Measurements from ENCODE around the gene ZNF101. TPM values are rescaled to one million over a fixed set of nuclear protein-coding genes. Genes with fewer than 3 reads are reported as not detected.
A peak's percentile ranks its signal among the peaks of the same experiment; 100 is the strongest.

Gene ZNF101
- polyA plus RNA-seq (2013) = 10.7 TPM

DNA sequence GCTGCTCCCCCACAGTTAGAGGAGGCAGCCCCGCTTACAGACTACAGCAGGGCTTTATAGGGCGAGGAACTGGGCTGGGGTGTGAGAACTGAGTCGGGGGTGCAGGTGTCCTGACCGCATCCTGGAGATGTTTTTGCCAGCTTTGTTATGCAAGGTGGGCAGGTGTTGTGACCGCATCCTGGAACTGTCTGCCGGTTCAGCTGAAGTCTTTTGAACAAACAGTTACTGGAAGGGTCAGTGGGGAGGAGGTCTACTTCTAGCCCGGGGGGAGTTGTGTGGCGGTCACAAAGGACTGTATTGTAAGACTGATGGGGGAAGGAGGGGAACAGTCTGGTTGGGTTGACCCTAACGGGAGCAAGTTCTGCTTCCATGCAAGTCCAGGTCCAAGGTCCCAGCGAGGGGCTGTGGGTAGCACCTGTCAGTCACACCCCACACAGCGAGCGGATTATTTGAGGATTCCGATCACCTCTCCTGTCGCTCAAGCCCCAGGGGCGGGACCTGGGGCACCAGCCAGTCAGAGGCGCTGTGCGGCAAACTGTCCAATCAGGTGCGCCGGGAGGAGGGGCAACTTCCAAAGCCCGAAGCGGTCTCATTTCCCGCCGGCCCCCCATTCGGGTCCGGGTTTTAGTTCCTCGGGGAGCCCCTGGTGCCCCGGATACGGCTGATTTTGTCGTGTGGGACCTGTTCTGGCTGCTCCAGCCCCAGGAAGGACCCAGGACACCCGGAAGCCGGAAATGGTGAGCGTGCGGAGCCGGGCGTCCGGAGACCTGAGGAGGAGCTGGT, at the start of gene ZNF101:
Gene ZNF101 (plus strand): TSS at position 610 of the 783 bp plus-strand sequence. CDS start 125 bp downstream, at position 735.
- peak; percentile 94 to 97 (median 96) for DNase-seq
- Histone ChIP-seq H3K4me1 (ENCODE audit: control extremely low read depth in 1 of 4, control insufficient read depth in 4 of 4, insufficient read depth in 4 of 4, low read length in 3 of 4) (peaks cover 0 to 27% (median 19%) of the 10 kb centered on the region in 4 experiments), H3K27me3 (replicated peaks in 2 of 5; ENCODE audit: control insufficient read depth in 4 of 5, insufficient read depth in 5 of 5, low read length in 4 of 5) (no peaks in the 10 kb centered on the region), H3K4me3 (ENCODE audit: control insufficient read depth in 1 of 7, extremely low read depth in 1 of 7, insufficient read depth in 4 of 7, low read depth in 2 of 7, low read length in 6 of 7) (peak within 1 kb of the TSS; percentile 78 to 96 (median 90)), H3K27ac (ENCODE audit: insufficient read depth in 1 of 2, low read depth in 1 of 2, low read length in 2 of 2, poor library complexity in 1 of 2, severe bottlenecking in 2 of 2) (peak within 1 kb of the TSS; percentile 75 to 90), H3K9me3 (ENCODE audit: control extremely low read depth in 1 of 5, control insufficient read depth in 4 of 5, insufficient read depth in 2 of 5, low read depth in 1 of 5, low read length in 4 of 5) (peaks cover 0 to 19% (median 9%) of the 10 kb centered on the region in 5 experiments), H3K36me3 (ENCODE audit: control insufficient read depth in 4 of 4, insufficient read depth in 4 of 4, low read length in 3 of 4) (peaks cover 2 to 16% (median 10%) of the 10 kb centered on the region in 4 experiments)
- ChIA-PET CTCF (interaction anchor here (0.8 to 1.3 kb wide), 2 partner anchors 40 to 289 kb away, joined by 3 read pairs; no protein-coding TSS in a partner anchor), POLR2A (interaction anchor here (0.6 to 0.9 kb wide), 3 partner anchors 34 to 197 kb away, joined by 3 to 6 read pairs (median 4); partner anchors contain the start of gene ZNF253)
- 0% methylated on average over 36 of the region's 36 CpGs for WGBS (ENCODE audit: insufficient coverage)

DNA sequence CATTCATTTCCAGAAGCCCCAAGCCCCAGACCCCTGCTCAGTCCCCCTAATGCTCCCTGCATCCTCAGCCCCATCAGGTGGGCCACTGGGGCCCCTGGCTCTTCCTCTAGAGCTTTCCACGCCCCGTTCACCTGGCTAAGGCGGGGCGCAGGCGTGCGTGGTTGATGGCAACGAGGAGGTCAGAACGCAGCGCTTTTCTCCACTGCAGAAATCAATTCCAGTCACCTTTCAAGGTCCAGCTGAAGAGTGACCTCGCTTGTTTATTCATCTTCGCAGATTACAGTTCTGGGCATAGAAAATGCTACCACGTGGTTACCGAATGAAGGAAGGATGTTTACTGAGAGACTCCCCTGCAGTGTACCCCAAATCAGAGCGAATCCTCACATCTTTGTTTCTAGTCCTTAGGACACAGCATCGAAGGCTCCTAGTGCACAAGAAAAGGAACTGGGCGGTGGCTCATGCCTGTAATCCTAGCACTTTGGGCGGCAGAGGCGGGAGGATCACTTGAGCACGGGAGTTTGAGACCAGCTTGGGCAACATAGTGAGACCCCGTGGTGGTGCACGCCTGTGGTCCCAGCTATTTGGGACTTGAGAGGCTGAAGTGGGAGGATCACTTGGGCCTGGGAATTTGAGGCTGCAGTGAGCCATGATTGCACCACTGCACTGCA, 49.3 kb upstream of the ZNF101 start:
- CTCF ChIA-PET = no interaction called here
- H3K4me1 ChIP-seq (ENCODE audit: control extremely low read depth in 1 of 4, control insufficient read depth in 4 of 4, insufficient read depth in 4 of 4, low read length in 3 of 4) = peaks cover 0 to 12% (median 11%) of the 10 kb centered on the region in 4 experiments
- H3K9me3 ChIP-seq (ENCODE audit: control extremely low read depth in 1 of 5, control insufficient read depth in 4 of 5, insufficient read depth in 2 of 5, low read depth in 1 of 5, low read length in 4 of 5) = no peaks in the 10 kb centered on the region
- H3K27ac ChIP-seq (ENCODE audit: insufficient read depth in 1 of 2, low read depth in 1 of 2, low read length in 2 of 2, poor library complexity in 1 of 2, severe bottlenecking in 2 of 2) = no peak overlapping the region
- H3K36me3 ChIP-seq (ENCODE audit: control insufficient read depth in 4 of 4, insufficient read depth in 4 of 4, low read length in 3 of 4) = peaks cover 0 to 13% (median 4%) of the 10 kb centered on the region in 4 experiments
- 73% methylated on average over 21 of the region's 21 CpGs for WGBS (ENCODE audit: insufficient coverage)
- no peak for DNase-seq
- POLR2A ChIA-PET = no interaction called here
- peaks cover 0 to 4% (median 0%) of the 10 kb centered on the region in 5 experiments for H3K27me3 ChIP-seq (replicated peaks in 2 of 5; ENCODE audit: control insufficient read depth in 4 of 5, insufficient read depth in 5 of 5, low read length in 4 of 5)
- peak overlapping the region in 3 of 7 experiments; percentile 45 to 51 (median 50) for H3K4me3 ChIP-seq (ENCODE audit: control insufficient read depth in 1 of 7, extremely low read depth in 1 of 7, insufficient read depth in 4 of 7, low read depth in 2 of 7, low read length in 6 of 7)

DNA sequence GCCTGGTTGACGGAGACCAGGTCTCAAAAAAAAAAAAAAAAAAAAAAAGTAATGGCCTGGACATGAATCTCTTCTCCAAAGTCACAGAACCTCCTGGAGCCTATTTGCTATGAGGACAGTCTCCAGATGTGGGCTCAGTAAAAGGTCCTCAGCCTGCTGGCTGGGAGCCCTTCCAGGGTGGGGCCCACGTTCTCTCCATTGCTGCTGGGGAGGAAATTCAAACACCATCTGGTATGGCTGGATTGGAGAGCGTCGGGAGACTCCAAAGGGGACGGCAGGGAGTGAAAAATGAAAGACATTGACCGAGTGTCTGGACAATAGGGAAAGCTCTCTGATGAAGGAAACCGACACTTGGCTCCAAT, 48.8 kb upstream of the ZNF101 start:
- Histone ChIP-seq H3K36me3 (ENCODE audit: control insufficient read depth in 4 of 4, insufficient read depth in 4 of 4, low read length in 3 of 4) (peaks cover 0 to 16% (median 4%) of the 10 kb centered on the region in 4 experiments), H3K27me3 (replicated peaks in 2 of 5; ENCODE audit: control insufficient read depth in 4 of 5, insufficient read depth in 5 of 5, low read length in 4 of 5) (peaks cover 0 to 4% (median 0%) of the 10 kb centered on the region in 5 experiments), H3K4me1 (ENCODE audit: control extremely low read depth in 1 of 4, control insufficient read depth in 4 of 4, insufficient read depth in 4 of 4, low read length in 3 of 4) (peaks cover 0 to 12% (median 11%) of the 10 kb centered on the region in 4 experiments), H3K9me3 (ENCODE audit: control extremely low read depth in 1 of 5, control insufficient read depth in 4 of 5, insufficient read depth in 2 of 5, low read depth in 1 of 5, low read length in 4 of 5) (no peaks in the 10 kb centered on the region), H3K4me3 (ENCODE audit: control insufficient read depth in 1 of 7, extremely low read depth in 1 of 7, insufficient read depth in 4 of 7, low read depth in 2 of 7, low read length in 6 of 7) (no peak overlapping the region), H3K27ac (ENCODE audit: insufficient read depth in 1 of 2, low read depth in 1 of 2, low read length in 2 of 2, poor library complexity in 1 of 2, severe bottlenecking in 2 of 2) (no peak overlapping the region)
- DNase-seq = no peak
- CTCF ChIA-PET = interaction anchor here (1.1 kb wide), 1 partner anchor 24 kb away, joined by 3 read pairs; the partner anchor contains the start of gene GMIP
- POLR2A ChIA-PET = no interaction called here
- 97% methylated on average over 6 of the region's 7 CpGs for WGBS (ENCODE audit: insufficient coverage)

DNA sequence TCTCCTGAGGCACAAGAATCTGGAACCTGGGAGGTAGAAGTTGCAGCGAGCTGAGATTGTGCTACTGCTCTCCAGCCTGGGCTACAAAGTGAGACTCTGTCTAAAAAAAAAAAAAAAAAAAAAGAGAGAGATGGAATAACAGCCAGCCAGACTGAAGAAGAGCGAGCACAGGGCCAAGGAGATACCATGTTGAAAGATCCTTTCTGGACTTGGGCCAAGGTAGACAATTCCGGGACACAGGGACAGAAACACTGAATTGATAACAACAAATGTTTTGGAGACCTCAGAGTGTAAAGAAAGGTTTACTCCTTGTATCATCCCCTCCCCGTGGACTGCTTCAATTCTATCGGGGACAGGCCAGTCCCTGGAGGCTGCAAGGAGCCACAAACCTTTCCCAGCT, 45.3 kb upstream of the ZNF101 start:
- no peak for DNase-seq
- H3K4me3 ChIP-seq (ENCODE audit: control insufficient read depth in 1 of 7, extremely low read depth in 1 of 7, insufficient read depth in 4 of 7, low read depth in 2 of 7, low read length in 6 of 7) = no peak overlapping the region
- no peaks in the 10 kb centered on the region for H3K27me3 ChIP-seq (replicated peaks in 2 of 5; ENCODE audit: control insufficient read depth in 4 of 5, insufficient read depth in 5 of 5, low read length in 4 of 5)
- POLR2A ChIA-PET = no interaction called here
- H3K36me3 ChIP-seq (ENCODE audit: control insufficient read depth in 4 of 4, insufficient read depth in 4 of 4, low read length in 3 of 4) = peaks cover 0 to 16% (median 4%) of the 10 kb centered on the region in 4 experiments
- no peak overlapping the region for H3K27ac ChIP-seq (ENCODE audit: insufficient read depth in 1 of 2, low read depth in 1 of 2, low read length in 2 of 2, poor library complexity in 1 of 2, severe bottlenecking in 2 of 2)
- CTCF ChIA-PET = interaction anchor here (0.9 to 1.7 kb wide), 2 partner anchors 91 to 95 kb away, joined by 3 to 4 read pairs; partner anchors contain the start of gene YJEFN3
- no peaks in the 10 kb centered on the region for H3K9me3 ChIP-seq (ENCODE audit: control extremely low read depth in 1 of 5, control insufficient read depth in 4 of 5, insufficient read depth in 2 of 5, low read depth in 1 of 5, low read length in 4 of 5)
- WGBS (ENCODE audit: insufficient coverage) = 77% methylated on average over 5 of the region's 5 CpGs
- peaks cover 0 to 18% (median 16%) of the 10 kb centered on the region in 4 experiments for H3K4me1 ChIP-seq (ENCODE audit: control extremely low read depth in 1 of 4, control insufficient read depth in 4 of 4, insufficient read depth in 4 of 4, low read length in 3 of 4)

DNA sequence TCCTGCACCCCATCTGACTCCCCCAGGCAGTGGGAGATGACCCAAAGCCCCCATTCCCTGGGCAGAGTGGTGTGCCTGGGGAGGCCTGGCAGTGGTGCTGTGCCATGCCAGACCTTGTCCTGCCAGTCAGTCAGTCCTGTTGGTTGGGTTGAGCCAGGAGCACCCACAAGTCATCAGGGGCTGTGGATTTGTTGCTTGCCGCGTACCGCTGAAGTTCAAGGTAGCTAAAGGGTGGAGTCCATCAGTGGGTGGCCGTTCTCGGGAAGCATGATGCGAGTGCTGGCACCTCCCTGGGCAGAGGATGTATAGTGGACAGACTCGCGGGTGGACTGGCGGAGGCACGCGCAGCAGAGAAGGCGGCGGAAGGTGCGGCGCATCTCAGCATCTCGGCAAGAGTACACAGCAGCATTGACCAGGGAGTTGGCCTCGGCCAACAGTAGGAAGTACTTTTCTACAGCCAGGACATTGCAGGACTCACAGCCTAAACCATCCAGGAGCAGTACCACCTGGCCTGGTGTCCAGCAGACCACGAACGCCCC, 44.5 kb upstream of the ZNF101 start:
- ChIA-PET POLR2A (no interaction called here), CTCF (interaction anchor here (0.9 to 1.0 kb wide), 2 partner anchors 93 to 95 kb away, joined by 3 read pairs; partner anchors contain the start of gene YJEFN3)
- DNase-seq = no peak
- Histone ChIP-seq H3K27me3 (replicated peaks in 2 of 5; ENCODE audit: control insufficient read depth in 4 of 5, insufficient read depth in 5 of 5, low read length in 4 of 5) (no peaks in the 10 kb centered on the region), H3K36me3 (ENCODE audit: control insufficient read depth in 4 of 4, insufficient read depth in 4 of 4, low read length in 3 of 4) (peaks cover 0 to 16% (median 4%) of the 10 kb centered on the region in 4 experiments), H3K4me3 (ENCODE audit: control insufficient read depth in 1 of 7, extremely low read depth in 1 of 7, insufficient read depth in 4 of 7, low read depth in 2 of 7, low read length in 6 of 7) (no peak overlapping the region), H3K27ac (ENCODE audit: insufficient read depth in 1 of 2, low read depth in 1 of 2, low read length in 2 of 2, poor library complexity in 1 of 2, severe bottlenecking in 2 of 2) (no peak overlapping the region), H3K9me3 (ENCODE audit: control extremely low read depth in 1 of 5, control insufficient read depth in 4 of 5, insufficient read depth in 2 of 5, low read depth in 1 of 5, low read length in 4 of 5) (no peaks in the 10 kb centered on the region), H3K4me1 (ENCODE audit: control extremely low read depth in 1 of 4, control insufficient read depth in 4 of 4, insufficient read depth in 4 of 4, low read length in 3 of 4) (peaks cover 0 to 18% (median 16%) of the 10 kb centered on the region in 4 experiments)
- WGBS (ENCODE audit: insufficient coverage) = 94% methylated on average over 19 of the region's 19 CpGs

DNA sequence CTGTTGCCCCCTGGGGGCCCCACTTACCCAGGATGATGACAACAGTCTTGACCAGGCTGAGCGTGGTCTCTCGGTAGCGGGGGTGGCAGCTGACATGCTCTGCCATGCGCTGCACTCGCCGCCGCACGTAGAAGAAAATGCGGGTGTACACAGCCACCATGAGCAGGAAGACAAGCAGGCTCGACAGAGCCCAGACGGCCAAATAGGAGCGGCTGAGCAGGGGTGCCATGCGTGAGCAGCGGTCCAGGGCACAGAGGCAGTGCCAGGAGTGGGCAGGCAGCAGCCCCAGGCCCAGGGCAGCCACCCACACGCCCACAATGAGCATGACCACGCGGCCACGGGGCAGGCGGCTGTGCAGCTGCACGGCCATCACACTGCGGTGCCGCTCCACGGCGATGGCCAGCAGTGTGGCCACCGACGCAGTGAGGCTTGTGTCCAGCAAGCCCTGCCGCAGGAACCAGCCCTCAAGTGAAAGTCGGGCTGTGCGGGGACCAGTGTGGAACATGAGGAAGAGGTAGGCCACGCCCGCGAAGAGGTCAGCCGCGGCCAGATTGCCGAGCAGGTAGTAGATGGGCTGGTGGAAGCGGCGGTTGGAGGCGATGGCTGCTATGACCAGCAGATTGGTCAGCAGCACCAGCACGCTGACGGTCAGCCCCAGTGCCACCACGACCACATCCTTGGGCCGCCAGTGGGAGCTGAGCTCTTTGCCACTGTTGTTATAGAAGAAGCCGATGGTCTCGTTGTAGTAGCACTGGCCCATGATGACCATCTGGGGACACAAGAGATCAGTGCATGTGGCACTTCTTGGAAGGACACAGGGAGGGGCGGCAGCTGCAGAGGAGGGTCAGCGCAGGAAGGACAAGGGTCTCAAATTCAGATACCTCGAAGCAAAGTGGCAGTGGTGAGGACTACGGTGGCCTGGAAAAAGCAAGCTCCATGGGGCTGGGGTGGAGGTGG, 41.8 kb upstream of the ZNF101 start:
- ChIA-PET CTCF (interaction anchor here (0.7 to 1.0 kb wide), 2 partner anchors 71 to 73 kb away, joined by 3 read pairs; no protein-coding TSS in a partner anchor), POLR2A (interaction anchor here (1.7 kb wide), 1 partner anchor 53 kb away, joined by 3 read pairs; no protein-coding TSS in a partner anchor)
- DNase-seq = no peak
- Histone ChIP-seq H3K4me3 (ENCODE audit: control insufficient read depth in 1 of 7, extremely low read depth in 1 of 7, insufficient read depth in 4 of 7, low read depth in 2 of 7, low read length in 6 of 7) (peak overlapping the region in 4 of 7 experiments; percentile 57 to 81 (median 73)), H3K4me1 (ENCODE audit: control extremely low read depth in 1 of 4, control insufficient read depth in 4 of 4, insufficient read depth in 4 of 4, low read length in 3 of 4) (peaks cover 0 to 16% (median 13%) of the 10 kb centered on the region in 4 experiments), H3K9me3 (ENCODE audit: control extremely low read depth in 1 of 5, control insufficient read depth in 4 of 5, insufficient read depth in 2 of 5, low read depth in 1 of 5, low read length in 4 of 5) (no peaks in the 10 kb centered on the region), H3K36me3 (ENCODE audit: control insufficient read depth in 4 of 4, insufficient read depth in 4 of 4, low read length in 3 of 4) (peaks cover 3 to 20% (median 17%) of the 10 kb centered on the region in 4 experiments), H3K27me3 (replicated peaks in 2 of 5; ENCODE audit: control insufficient read depth in 4 of 5, insufficient read depth in 5 of 5, low read length in 4 of 5) (no peaks in the 10 kb centered on the region), H3K27ac (ENCODE audit: insufficient read depth in 1 of 2, low read depth in 1 of 2, low read length in 2 of 2, poor library complexity in 1 of 2, severe bottlenecking in 2 of 2) (no peak overlapping the region)
- WGBS (ENCODE audit: insufficient coverage) = 96% methylated on average over 45 of the region's 48 CpGs
